Measurements from ENCODE around the gene RMRP.
"Not testable (repeated sequence)": the region's sequence is repeated elsewhere in the genome, so short reads cannot be mapped to it uniquely, and the experiment has no call there.

RMRP gene

GRCh38 chr9:35664531-35665470 is 7.0 kb upstream of the RMRP start, which contains the start of gene ARHGEF39:
Gene ARHGEF39, minus strand, starts transcription at chr9:35665195. Its CDS starts 26 bp downstream, at chr9:35665169.
- DNase-seq, result peak; percentile 79

- DNase-seq, result no peak
Measured at GRCh38 chr9:35662437-35662836, 4.6 kb upstream of the RMRP start.

DNA sequence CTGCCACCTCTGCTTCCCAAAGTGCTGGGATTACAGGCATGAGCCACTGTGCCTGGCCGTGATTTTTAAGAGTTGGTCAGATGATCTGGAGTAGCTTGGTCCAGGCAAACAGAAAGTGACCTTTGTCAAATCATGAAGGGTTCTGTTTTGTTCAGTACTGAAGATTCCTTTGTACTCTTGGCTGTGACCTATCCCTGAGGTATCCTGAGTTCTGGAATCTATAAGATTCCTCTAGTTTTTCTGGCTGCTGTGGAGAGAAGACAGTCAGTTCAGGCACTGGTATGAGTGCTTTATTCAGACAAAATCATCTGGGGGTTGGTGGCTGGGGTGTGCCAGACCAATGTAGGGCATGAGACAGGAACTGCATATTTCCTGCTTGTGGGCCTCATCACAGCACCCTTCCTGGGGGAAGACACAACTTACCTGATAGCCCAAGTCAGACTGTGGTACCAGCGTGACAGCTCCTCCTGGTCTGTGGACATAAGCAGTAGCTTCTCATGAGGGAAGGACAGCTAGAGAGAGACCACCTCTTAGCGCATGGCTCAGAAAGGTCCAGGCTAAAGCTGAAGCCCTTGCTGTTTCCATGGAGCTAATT is 4.0 kb upstream of the RMRP start:
- DNase-seq, result no peak

- DNase-seq, result peak; percentile 52
Measured at GRCh38 chr9:35660966-35661415, 3.2 kb upstream of the RMRP start.

DNA sequence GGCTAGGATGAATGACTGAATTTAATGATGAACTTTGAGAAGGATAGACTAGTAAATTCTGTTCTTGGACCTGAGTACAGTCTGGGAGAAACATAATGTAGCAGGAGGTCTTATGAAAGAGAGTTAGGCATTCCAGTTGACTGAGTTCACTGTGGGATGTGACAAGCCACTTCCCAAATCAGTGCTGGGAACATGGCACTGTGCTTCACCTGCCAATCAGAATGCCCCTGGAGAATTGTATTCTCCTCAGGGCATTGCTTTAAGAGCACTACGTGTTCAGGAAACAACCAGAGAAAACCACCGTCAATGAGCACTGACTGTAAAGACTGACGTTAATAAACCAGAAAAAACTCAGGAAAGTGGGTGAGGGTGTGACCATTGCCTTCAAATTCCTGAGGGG is 1.5 kb upstream of the RMRP start:
- DNase-seq, result peak; percentile 46

GRCh38 chr9:35658968-35659220 is 1.1 kb upstream of the RMRP start:
- DNase-seq, result peak; percentile 51

DNA sequence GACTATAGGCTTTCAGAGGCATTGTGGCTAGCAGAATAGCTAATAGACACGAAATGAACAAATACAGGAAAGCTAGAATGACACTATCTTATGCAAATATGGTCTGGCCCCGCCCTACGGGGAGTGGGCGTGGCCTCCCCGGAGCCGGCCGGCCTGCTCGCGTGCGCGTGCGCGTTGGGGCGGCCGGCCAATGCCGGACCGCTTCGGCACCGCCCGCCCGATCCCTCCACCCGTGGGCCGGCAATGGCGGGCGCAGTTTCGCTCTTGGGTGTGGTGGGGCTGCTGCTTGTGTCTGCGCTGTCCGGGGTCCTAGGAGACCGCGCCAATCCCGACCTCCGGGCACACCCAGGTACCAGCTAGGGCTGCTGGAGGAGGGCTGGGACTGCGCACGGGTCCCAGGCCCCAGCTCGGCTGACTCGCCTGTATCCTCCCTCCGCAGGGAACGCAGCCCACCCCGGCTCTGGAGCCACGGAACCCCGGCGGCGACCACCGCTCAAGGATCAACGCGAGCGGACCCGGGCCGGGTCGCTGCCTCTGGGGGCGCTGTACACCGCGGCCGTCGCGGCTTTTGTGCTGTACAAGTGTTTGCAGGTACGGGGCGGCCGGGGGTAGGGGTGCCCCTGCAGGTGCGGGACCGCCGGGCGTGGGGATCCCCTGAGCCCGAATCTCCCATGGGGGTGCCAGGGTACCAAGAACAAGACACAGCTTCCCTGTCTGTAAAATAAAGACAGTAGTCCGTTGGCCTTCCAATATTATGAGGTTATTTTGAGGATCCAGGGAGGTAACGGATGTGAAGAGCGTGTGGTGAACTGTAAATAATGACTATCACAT is 533 bp upstream of the RMRP start, which contains the start of gene CCDC107:
Gene CCDC107 (plus strand): TSS at position 156 of the 831 bp plus-strand sequence. CDS start 88 bp downstream, at position 244.
- DNase-seq, result peak; percentile 83

DNA sequence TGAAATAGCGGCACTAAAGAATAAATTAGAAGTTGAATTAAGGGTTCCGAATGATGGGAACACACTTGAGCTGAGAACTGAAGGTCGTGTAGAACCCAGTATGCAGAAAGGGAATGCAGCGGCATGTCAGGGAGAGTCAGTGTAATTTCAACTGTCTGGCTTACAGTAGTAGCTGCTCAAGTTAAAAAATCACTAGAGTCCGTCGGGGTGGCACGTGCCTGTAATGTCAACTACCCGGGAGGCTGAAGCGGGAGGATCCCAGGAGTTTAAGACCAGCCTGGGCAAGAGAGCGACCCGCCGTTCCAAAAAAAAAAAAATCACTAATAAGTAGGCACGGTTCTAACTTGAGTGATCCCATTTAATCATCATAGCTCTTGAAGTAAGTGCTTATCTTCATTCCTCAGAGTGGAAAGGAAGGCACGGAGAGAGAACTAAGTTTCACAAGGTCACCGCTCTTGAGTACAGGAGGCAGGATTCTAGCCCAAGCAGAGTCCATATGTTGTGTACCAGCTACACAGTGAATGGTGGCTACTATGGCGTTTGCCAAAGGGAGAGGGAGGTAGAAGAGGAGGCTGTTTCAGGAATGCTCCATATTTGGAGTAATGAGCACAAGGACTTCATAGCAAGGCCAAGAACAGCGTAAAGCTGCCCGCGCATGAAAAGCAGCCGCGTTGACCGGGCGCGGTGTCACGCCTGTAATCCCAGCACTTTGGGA is 831 bp downstream of the RMRP start:
- DNase-seq, result no peak

DNA sequence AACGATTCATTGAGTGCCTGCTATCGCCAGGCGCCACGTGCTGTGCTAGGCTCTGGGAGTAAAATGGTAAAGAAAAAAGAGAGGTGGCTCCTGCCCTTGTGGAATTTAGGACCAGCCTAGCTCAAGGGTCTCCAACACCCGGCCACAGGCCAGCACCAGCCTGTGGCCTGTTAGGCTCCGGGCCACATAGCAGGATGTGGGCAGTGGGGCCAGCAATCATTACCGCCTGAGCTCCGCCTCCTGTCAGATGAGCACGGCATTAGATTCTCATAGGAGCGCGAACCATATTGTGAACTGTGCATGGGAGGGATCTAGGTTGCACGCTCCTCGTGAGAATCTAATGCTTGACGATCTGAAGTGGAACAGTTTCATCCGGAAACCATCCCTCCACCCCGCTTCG is 1.5 kb downstream of the RMRP start:
- no peak for DNase-seq

GRCh38 chr9:35653611-35654010 is 4.2 kb downstream of the RMRP start:
- no peak for DNase-seq

- no peak for DNase-seq
Measured at GRCh38 chr9:35652829-35653209, 5.0 kb downstream of the RMRP start.

- DNase-seq, result peak; percentile 46
Measured at GRCh38 chr9:35651956-35652828, 5.6 kb downstream of the RMRP start.

- no peak for DNase-seq
Measured at GRCh38 chr9:35650341-35651158, 7.3 kb downstream of the RMRP start, which contains the start of gene SIT1. Gene SIT1, minus strand, starts transcription at chr9:35650931. Its CDS starts 78 bp downstream, at chr9:35650853.

DNA sequence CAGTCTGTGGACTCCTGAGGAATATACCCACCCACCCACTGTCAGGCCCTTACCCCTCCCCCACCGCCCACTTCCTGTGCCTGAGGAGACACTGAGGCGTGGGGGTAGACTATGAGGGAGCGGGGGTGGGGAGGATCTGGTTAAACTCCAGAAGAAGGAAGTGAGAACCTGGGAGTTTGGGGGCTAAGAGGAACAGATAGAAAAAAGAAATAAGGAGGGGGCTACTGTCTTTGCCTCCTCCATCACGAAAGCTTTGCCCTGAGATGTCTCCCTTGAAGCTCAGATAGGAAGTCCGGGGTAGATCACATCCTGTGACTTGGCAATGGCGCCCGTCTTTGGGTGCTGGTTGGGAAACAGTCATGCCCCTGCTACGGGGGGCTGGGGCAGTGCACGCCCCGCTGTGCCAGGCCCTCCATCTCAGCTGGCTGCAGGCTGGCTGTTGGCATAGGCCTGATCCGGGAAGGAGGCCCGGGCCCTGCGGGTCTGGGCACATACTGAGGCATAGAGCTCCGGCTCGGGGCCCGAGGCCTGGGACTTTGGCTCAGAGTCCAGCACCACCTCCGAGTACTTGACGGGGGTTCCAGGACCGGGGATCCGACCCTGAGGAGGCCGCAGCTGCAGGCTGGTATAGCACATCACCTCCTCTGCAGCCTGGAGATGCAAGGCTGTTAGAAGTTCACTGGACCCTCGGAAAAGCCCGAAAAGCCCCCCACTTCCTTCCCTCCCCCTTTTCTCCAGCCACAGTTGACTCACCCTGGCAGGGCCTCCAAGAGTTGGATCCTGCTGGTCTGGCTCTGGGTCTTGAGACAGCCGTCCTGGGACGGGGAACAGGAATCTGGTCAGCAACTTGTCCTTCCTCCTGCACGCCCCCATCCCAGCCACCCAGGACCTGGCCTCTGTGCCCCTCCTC is 8.1 kb downstream of the RMRP start:
- DNase-seq, result no peak

GRCh38 chr9:35646533-35647265 is 11.1 kb downstream of the RMRP start:
- peak; percentile 82 for DNase-seq

- DNase-seq, result peak; percentile 32
Measured at GRCh38 chr9:35646153-35646532, 11.7 kb downstream of the RMRP start.

GRCh38 chr9:35645736-35646135 is 12.1 kb downstream of the RMRP start:
- DNase-seq, result not testable (repeated sequence)

GRCh38 chr9:35643046-35643445 is 14.8 kb downstream of the RMRP start:
- no peak for DNase-seq

- DNase-seq, result not testable (repeated sequence)
Measured at GRCh38 chr9:35641478-35641877, 16.3 kb downstream of the RMRP start.
